Kasumi-1 (cell line): ENCODE results near the gene MPST.

Source experiments
- DNase-seq, 2 experiments: peaks; one replicate each; lab custom pipeline; 2025; lab: John Stamatoyannopoulos, UW

The MPST gene

DNA sequence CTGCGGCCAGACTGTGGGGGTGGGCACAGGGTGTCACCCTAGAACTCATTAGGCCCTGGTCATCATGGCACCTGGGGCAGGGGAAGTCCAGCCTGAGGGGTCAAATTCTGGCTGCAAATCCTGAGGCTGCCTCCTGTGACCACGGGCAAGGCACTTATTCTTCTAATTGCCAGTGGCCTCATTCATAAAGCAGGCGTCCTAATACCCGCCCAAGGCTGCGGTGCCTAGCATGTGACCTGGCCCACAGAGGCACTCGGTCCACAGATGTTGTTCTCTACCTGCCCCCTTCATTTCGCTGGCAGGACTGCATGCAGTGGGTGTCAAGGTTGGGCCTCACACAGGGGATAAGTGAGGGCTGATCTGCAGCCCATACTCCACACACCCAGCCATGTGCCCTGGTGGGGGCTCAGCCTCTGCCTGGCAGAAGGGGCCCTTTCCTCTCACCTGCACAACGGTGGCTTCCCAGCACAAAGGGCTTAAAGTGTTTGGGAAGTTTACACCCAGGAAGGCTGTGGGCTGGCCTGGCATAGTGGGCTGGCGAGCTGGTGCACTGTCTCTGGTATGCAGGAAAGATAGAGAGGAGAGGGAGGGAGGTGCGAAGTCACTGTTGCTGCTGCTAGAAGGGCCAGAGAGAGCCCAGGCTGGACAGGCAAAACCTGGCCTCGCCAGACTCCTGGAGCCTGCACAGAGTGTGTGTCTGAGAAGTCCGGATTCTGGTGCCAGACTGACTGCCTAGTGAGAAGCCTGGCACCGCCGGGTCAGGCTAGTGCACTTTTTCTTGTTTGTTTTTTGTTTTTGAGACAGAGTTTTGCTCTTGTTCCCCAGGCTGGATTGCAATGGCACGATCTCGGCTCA, 3.2 kb downstream of the MPST start:
- DNase-seq, result no peak

DNA sequence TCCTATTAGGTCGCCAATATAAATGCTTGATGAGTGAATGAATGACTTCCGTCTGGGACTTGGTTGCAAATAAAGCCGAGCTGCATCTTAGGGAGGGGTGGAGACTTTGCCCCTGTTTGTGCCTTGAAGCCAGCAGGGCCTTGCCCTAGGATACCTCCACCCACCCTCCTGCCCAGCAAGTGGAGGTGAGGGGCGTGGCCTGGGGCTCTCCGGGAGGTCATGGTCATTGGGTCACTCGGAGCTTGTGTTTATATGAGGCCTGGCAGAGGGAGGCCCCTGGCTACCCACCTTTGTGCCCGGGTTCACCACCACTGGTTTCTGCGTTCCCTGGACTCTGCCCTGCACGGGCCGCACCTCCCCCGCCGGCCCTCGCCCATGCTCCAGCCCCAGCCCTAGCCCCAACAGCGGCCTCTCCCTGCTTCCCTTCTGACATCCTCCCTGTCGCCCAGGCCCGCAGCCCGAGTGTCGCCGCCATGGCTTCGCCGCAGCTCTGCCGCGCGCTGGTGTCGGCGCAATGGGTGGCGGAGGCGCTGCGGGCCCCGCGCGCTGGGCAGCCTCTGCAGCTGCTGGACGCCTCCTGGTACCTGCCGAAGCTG, 4.3 kb downstream of the MPST start:
- DNase-seq, result no peak

DNA sequence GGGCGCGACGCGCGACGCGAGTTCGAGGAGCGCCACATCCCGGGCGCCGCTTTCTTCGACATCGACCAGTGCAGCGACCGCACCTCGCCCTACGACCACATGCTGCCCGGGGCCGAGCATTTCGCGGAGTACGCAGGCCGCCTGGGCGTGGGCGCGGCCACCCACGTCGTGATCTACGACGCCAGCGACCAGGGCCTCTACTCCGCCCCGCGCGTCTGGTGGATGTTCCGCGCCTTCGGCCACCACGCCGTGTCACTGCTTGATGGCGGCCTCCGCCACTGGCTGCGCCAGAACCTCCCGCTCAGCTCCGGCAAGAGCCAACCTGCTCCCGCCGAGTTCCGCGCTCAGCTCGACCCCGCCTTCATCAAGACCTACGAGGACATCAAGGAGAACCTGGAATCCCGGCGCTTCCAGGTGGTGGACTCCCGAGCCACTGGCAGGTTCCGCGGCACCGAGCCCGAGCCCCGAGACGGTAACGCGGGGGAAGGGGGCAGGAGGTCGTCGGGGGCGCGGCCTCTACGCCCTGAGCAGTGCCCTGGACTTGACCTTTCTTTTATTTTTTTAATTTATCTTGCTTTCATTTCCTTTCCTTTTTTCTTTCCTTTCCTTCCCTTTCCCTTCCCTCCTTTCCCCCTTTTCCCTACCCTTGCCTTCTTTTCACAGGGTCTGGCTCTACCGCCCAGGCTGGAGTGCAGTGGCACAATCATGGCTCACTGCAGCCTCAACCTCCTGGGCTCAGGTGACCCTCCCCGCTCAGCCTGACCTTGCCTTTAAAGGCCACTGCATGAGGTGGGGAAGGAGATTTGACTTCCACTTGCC, 5.0 kb downstream of the MPST start:
- DNase-seq, result no peak

DNA sequence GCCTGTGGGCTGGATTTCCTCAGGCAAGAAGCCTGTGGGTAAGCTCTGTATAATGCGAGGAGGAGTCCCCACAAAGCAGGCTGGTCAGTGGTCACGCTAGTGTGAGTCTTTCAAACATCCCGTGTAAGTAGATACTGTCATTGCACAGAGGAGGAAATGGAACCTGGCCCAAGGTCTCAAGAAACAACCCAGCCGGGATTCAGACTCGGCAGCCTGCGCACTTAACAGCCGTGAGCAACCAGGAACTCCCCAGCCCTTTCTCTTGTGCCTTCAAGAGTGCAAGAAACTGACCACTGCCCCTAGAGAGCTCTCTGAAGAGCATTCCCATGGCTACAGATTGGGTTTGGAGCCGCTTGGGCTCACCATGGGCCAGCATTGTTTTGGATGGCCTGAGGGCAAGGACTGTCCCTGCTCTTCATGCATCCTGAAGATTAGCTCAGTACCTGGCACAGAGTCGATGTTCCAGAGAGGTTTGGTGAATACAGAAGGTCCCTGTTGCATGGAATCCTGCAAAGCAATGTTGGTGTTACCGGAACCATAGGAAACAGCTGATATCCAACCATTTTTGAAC, 6.0 kb downstream of the MPST start:
- DNase-seq, result no peak

DNA sequence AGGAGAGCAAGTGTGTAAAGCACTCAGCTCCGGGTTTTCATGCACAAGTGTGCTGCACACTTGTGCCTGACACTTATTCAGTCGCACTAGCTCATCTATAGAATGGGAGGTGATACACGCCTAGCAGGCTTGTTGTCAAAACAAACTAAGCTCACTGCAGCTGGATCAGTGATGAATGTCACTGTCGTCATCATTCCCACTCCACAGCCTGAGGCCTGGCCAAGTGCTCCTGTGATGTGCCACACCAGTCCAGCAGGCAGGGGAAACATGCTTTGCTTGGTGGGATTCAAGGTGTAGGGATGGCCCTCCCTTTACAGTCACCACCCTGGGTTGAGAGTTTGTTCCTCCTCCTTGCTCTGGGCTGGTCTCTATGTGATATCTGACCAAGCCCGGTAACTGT, 6.8 kb downstream of the MPST start:
- no peak for DNase-seq

DNA sequence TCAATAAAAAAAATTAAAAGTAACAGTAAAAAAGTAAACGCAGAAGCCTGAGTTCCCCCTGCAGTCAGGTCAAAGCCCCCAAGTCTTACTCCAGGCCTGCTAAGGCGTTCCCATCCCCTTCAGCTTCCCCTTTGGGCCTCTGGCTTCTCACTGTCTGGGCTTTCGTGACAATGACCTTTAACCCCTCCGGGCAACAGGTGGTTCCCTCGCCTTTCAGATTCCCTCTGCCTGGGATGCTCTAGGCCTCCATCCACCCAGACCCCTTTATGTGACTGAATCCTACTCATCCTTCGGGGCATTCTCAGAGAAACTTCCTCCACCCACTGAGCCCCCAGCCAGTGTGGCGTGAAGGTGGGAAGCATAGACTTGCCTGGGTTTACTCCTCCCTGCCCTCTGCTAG, 8.0 kb downstream of the MPST start:
- DNase-seq, result no peak

DNA sequence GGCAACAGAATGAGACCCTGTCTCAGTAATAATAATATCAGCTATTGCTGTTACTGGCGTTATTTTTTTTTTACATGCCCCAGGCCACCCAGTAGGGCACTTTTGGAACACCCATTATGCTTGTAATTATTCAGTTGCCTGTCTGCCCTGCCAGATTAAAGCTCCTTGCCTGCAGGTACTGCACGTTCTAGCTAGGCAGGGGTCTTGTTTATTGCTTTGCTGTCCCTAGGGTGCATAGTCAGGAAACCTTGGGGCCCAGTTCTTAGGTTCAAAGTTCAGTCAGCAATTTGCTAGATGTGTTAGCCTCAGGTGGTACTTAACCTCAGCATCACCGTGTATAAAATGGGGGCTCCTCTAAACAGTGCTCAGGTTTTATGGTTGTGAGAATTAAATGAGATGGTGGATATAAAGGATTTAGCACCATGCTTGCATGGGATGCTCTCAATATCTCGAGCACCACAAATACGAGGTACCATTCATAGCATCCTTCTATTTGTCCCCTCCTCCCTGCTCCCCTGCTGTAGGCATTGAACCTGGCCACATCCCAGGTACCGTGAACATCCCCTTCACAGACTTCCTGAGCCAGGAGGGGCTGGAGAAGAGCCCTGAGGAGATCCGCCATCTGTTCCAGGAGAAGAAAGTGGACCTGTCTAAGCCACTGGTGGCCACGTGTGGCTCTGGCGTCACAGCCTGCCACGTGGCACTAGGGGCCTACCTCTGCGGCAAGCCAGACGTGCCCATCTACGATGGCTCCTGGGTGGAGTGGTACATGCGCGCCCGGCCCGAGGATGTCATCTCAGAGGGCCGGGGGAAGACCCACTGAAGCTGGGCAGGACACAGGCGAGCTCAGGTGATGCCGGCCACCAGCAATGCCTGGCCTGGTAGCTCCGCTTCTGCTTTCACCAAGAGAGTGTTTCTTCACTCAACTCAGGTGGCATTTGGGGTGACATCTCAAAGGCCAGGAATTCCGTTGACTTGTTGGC, 9.4 kb downstream of the MPST start:
- no peak for DNase-seq

DNA sequence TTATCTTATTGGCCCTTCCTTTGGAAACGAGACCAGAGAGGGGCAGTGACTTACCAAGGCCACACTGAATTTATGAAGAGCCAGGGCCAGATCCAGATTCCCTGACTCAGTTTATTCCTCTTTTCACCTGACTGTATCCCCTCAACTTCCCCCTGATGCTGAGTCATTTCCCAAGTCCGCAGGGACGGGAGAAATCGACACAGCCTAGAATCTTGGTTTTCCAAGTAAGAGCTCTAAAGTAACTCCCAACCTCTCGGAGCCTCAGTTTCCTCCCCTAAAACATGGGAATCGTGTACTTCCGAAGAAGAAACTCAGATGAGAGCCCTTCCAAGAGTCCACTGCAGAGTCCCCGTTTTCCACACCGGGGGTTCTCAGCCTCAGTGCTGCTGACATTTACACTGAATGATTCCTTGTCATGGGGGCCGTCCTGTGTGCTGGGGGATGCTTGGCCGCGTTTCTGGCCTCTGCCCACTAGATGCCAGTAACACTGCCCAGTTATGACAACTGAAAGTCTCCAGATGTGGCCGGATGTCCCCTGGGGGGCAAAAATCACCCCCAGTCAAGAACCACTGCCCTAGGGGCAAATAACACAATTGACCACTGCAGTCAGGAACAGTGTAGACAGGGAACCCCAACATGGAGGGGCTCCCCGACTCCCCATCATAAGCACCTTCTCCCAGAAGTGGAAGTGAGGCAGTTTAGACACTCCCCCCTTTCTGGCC, 11.2 kb downstream of the MPST start:
- DNase-seq, result peak in 1 of 2 experiments; percentile 13

DNA sequence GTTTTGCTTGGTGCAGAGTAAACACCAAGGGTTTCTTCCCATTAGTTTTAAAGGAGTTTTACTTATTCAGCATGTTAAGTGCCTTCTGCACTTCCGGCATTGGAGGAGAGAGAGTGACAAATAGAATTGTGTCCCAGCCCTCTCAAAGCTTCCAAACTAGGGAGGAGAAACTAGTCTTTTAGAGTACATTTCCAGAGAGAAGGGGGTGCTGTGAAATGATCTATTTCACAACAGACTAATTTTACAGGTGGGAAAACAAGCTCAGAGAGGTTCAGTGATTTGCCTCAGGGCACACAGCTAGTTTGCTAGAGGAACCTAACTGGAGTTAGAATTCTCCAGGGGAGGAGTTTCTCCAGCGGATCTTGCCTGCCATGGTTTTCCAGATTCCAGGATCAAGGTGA, 12.6 kb downstream of the MPST start:
- DNase-seq, result no peak

DNA sequence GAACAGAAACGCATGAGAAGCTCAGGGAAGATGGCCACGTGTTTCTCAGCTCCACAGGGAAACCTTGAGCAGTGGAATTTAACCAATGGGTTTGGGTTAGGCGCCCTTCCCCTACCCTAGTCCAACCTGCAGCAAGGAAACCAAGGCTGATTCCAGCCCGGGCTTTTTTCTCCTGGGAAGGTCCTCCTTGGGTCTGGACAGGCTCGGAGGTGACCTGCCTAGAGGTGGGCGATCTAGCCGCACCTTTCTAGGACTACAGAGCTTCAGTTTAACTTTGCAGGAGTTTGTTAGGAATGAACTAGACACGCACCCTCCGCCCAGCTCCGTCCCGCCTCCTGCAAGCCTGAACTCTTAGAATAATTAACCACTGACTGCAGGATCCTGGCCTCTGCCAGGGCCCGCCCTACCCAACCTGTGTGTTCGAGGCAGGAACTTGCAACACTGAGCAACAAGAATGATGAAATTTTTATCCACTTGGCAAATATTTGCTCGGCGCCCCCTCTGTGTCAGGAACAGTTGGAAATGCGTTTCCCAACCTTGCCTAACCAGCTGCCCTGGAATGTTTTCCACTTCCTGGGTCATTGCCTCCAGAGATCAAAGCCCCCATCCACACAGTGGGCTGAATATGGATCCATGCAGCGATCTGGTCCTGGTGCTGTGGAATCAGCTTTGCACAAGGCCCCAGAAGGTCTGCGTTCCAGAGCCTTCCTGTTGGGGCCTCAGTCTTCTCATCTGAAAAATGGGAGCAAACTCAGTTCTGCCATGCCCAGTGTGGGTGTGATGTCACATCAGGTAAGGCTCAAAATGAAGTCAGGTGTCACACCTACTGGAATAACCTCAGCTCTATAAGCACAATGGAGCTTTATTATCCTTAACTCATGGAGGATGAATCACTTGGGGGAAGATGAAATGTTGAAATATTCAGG, 13.3 kb downstream of the MPST start:
- DNase-seq, result peak; percentile 35 to 42

DNA sequence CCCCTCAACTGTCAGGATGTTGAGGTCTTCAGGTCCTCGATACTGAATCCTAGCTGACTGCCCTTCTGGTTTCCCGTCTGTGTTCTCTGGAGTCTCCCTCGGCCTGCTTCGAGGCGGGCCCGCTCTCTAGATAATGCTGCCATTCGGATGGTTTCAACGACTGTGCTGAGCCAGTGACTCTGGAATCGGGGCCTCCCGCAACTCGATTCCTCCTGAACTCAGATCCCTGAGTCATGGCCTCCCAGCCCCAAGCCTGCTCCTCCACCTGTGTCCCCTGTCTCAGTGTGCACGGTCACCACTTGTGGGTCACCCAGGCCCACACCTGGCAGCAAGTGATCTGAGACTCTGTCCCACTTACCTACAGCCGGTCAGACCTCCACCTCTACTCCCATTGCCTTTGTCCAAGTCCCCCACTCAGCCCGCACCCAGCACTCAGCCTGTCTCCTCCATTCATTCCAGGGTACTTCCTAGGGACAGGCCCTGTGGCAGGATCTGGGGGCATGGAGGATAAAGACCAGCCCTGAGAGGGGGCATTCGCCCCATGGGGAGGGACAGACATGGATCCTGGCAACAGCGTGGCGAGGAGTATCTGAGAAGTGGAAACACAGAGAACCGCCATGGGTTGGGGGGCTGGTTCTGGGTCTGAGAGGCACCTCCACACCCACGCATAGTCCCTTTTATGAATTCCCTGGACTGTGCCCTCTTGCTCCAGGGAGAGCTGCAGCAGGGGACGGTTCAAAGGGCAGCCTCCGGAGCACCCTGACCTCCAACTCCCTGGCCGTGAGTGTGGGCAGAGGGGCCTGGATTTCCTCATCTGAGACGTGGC, 14.3 kb downstream of the MPST start:
- DNase-seq, result no peak

DNA sequence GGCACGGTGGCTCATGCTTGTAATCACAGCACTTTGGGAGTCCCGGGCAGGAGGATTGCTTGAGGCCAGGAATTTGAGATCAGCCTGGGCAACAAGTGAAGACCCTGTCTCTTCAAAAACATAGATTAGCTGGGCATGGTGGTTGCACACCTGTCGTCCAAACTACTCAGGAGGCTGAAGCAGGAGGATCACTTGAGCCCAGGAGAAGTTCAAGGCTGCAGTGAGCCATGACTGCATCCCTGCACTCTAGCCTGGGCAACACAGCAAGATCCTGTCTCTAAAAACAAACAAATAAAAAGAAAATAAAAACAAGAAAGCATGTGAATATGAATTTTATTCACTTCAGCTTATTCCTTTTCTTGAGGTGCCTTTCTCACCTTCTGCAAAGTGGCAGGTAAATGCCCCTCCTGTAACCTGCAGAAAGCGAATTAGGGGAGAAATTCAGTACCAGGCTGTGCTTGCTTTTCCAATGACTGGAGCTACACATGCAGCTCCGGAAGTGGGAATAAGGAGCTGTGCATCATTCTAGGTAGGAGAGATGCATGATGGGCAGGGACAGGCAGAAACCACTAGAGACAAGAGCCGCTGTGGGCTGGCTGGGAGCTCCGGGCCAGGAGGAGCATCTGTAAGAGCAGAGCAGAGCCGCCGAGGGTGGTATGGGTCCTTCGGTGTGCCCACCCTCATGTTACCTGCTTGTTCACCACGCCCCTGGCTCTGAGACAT, 17.3 kb downstream of the MPST start:
- DNase-seq, result no peak

DNA sequence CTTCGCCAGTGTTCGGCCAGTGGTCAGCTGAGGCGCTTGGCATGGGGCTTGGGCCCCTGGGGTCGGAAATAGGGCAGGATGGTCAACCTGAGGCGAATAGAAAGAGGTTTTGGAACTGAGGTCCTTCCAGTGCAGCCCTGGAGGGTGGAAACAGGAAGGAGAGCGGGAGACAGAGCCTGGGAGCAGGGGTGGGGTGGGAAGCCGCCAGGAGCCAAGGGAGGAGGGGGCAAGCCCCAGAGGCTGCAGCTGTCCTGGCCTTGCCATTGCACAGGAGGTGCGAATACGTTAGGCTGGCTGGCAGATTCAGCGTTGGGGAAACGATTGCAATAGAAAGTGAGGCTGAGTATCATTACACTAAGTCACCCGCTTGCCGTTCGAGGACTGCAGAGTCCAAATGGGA, 18.1 kb downstream of the MPST start:
- no peak for DNase-seq

DNA sequence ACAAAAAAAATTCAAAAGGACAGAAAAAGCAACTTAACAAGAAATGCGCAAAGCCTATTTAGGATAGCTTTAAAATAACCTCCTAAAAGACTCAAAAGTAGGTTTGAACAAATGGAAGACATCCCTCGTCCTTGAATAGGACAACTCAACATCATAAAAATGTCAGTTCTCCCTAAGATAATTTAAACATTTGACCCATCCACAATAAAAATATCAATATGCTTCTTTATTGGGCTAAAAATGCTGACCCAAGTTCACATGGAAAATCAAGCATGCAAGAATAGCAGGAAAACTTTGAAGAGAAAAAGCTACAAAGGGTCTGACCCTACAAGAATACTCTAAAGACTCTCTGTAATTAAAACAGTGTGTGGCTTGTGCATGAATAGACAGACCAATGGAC, 19.9 kb downstream of the MPST start:
- no peak for DNase-seq

DNA sequence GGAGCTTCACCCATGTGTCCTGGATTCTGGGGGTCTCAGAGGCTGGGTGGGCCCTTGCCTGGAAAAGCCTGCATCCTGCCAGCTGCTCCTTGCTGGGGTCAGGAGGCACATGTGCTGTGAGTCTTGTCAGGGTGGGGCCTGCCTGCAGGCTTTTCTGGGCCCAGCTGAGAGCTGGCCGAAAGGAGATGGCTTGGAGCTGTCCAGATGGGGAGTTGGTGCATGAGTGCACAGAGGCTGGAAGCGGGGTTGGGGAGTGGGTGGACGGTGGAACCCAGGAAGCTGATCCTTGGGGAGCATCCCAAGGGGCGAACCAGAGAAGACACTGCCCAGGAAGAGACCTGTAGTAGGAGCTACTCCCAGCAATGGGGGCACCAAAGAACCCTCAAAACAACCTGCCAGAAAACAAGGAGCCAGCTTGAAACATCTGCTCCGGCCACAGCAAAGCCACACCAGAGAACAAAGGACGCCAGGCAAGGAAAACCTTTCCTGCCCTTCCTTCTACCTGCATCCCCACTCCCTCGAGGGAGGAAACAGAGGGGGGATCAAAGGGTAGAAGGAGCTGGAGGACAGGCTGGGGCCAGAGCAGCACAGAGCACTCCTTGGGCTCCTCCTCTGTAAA, 23.8 kb downstream of the MPST start:
- no peak for DNase-seq

DNA sequence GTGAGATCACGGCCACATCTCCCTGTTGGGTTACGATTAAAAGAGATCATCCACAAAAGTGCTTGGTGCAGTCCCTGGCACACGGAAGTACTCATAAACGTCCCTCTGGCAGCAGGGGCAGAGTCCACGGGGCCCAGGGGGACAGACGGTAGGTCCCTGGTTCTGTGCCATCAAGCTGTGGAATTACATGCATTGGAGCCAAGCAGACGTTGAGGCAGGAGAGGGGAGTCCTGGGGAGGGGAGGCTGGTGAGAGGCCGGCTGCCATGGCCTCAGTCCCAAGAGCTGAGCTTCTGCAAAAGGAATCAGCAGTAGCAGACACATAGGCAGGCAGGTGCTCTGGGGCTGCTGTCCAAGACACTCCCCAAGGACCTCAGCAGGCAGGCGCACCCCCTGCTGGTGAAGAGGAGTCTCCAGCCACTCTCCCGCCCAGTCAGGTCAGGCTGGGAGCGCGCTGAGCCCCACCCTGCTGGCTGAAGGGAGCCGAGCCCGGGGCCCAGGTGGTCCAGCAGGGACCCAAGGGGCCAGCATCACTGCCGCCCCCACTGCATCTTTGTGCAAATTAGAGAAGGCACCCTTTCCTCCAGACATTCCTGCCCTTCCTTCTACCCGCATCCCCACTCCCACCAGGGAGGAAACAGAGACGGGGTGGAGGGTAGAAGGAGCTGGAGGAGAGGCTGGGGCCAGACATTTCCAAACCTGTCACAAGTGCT, 24.4 kb downstream of the MPST start:
- peak; percentile 59 to 71 for DNase-seq
